Stimulated activated CD4-positive, alpha-beta T cell treated with anti-CD3 and anti-CD28 coated beads, Interleukin-15, amount 100 ng/mL, for 24 hours (primary cell): ENCODE measurements around the gene LRRC8B.

Source experiments
- DNase-seq: peaks from one replicate; pipeline ENCODE4 v3.0.0-alpha.2; 2020

LRRC8B gene

DNA sequence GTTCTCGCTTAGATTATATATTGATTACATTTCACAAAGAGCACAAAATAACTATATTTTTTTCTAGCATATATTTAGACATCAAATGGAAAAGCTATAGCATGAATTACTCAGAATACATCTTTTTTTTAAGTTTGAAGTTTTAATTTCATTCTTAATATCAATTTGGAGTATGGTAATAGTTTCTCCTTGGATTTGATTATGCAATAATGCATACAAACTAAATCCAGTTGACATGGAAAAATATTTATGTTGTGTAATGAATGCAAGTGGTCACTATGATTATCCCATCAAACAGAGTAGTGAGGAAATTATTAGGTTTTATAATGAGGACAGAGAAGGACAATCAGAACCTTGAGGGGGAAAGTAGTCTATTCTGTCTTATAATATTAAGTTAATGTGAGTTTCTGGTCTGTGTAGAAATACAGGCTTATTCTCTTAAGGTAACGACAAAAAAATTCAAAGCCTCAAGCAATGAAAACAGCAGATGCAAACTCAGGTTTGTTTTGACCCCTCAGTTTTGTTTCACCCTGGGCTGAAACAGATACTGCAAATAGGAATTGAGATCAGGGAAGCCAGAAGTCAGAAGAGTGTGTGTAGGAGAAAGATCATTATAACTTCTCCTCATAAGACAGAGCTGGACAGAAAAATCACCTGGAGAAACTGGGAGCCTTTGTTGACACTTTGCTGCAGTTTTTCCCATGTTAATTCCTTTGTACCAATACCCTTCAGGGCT lies 23.7 kb downstream of the LRRC8B start:
- DNase-seq: no peak

DNA sequence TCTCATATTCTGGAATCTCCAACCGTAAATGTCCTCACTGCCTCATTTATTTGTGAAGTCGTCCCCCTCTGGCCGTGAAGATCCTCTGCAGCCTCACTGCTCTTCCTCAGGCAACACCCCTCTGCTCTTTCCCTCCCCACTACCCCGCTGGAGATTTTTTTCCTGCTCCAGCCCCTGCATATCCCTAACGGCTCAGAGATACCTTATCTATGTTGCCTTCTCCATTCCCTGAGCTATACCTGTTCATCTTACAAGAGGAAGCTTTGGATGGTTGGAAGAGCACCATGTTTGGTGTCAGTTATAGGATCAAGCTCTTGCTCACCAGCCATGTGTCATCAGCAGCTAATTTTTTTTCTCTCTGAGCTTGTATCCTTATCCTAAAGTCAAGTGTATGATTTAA lies 26.4 kb downstream of the LRRC8B start:
- no peak for DNase-seq

DNA sequence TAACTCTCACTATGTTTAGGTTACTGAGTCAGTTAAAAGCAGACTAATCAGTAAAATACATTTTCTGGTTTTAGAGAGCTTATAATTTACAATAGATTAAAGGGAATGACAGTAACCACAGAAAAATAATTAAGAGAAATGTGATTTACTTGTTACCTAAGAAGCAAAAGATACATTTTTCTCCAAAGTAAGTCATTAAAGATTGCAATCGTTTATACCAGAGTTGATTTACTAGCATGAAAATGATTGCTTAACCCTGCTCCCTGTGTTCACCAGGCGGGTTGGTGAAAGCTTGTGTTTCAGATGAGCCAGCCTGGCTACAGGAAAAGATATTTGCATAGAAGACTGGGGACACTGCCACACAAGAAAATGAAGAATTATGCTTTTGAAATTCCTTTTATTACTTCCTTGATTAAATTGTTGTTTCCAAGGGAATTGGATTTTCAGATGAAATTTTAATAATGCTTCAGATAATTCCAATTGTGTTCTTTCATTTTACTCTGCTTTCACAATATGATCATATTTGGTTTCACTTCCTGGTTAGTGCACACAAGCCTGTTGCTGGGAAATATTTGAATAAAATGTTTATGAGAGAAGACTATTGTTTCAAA lies 27.9 kb downstream of the LRRC8B start:
- no peak for DNase-seq

DNA sequence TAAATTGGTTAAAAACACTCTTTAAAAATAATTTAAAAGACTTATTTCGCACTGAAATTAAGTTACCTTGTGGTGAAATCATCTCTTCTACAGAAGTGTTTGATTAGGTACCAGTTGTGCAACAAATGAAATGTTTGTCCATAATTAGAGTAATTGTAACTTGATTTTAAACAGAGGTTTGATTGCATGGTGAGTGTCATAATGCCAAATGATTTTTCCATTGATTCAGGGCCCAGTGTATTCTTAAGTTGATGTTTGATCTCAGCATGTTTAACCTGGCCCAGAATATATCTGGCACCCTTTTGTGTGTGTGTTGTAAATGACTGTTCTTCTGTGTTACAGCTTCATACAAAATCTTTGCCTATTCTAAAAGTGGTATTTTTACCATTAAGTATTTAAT lies 28.5 kb downstream of the LRRC8B start:
- DNase-seq: no peak

DNA sequence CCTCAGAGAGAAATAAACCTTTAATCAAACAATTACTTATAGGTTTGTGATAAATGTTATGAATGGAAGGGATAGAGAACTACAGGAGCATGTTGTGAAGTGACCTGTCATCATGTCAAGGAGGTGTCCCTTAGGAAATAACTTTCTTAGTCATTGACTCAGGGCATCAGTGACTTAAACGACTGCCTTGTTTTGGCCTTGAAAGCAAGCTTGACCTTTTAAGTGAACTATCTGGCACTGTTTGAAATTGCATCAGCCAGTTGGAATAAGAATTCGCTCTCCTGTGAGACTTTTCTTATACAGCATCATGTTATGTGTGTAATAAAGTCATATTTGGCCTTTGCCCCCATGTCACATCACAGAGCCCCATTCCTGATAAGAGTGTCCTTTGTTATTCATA lies 30.9 kb downstream of the LRRC8B start:
- DNase-seq: no peak

DNA sequence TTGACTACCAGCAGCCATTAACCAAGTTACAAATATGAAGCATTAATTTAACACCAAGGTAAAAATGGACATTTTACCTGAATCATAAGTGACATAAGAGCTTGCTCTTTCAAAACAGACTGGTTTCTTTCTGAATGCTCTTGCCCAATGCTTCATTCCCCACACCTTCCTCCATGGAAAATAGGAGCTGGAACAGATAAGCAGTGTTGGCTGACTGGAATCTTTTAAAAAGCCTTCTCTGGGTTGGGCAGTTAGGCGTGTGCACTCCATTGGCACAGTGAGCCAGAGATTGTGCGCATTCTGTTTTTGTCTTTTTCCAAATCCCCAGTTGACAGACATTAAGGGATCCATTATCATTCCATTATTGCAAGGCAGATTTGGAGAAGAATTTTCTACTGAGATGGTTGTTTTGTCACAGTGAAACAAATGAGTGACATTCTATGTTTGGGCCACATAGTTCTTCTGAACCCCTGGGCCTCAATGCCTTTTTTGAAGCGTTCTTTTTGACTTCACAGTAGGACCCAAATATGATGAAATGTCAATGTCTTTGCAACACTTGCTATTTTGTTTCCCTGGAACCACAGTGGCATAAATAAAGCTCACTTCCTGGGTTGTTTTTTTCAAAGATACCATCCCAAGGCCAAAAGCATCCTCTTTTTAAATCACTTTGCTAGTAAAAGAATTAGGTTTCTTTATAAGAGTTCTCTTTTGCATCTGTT lies 32.3 kb downstream of the LRRC8B start:
- no peak for DNase-seq

DNA sequence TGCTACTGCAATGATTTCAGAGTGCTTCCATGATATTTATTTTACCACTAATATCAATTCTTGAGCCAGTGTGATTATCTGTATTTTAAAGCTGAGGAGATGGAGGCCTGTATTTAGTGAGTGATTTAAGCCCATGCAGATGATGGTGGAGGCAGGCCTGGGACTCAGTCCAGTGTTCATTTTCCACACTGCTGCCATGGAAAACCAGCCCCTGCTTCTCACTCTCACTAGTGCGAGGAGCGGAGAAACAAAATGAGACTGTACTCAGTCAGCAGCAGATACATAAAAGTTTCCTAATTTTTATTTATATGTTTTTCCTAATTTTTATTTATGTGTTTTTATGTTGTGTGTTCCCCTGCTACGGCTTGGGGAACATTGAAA lies 32.8 kb downstream of the LRRC8B start:
- DNase-seq: no peak

DNA sequence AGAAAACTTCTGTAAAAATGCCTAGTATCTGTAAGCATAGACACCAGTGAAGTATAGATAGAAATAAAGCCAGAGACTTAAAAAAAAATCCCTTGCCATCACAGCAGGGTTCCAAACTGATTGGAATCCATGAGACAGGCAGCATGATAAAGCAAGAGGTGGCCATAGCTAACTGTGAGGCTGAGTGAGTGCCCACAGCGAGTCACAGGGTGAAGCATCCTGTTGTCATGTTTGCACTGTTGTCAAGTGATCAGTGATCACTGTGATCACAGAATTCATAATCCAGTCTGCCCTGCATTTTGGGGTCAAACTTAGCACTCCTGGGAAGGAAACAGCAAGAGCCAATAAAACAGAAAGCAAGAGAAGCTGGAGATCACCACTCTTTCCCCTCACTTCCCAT lies 33.3 kb downstream of the LRRC8B start:
- peak; percentile 30 for DNase-seq

DNA sequence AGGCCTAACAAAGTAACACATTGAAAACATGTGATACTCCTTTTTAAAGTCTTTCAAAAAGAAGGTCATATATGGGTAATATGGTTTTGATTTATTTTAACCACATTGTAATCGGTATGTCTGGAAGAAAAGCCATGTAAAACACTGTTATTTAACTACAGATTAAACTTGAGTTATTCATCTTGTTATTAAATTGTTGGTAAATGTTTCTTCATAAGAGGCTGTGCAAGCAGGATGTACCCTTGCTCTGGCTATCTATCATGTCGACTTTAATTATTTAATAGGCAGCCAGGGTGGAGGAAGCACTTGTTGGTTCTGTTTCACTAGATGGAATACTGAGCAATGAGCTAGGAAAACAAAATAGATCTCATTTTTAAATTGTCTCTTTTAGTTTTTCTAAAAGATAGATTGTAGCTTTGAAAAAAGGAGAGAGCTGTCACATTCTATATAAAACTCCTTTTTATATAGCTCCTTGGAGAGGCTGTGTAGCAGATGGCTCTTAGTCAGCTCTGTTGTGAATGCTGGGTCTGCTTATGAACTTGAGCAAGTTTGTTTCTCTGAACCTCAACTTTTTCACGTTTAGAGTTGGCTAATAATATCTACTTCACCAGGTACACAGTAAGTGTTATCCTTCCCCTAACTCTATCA lies 39.5 kb downstream of the LRRC8B start:
- DNase-seq: no peak

DNA sequence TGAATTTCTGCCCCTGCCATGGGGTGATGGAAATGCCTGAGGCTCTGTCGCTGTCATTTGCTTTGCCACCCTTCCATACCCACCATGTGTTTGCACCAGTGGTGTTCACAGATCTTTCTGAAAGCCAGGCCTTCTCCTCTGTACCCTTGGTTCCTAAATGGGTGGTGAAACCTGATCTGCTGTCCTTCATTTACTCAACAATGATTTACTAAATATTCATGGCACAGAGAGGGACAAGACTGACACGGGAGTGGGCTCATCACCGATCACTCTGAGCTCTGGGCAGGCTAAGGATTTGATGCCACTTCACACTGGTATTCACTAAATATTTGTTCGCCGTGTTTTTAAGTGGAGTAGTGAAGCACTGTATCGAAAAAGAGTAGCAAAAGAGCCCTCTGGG lies 40.9 kb downstream of the LRRC8B start:
- DNase-seq: no peak

DNA sequence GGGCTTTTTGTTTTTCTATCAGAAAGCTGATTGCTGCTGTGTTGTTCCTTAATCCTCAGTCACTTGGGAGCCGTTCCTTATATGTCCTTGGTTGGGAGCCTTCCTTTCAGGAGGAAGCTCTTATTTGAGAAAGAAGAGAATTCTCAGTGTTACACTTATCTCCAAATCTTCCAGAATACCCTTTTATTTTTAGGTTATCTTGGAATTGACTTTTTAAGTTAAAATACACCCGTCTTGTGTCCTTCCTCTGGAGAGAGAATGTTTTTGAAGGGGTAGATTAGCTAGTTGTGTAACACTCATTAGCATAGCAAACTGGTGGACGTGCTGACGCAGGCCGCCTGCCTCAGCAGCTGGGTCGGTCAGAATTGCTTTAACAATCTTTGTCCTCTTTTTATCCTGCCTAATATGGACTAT lies 42.1 kb downstream of the LRRC8B start:
- DNase-seq: no peak

DNA sequence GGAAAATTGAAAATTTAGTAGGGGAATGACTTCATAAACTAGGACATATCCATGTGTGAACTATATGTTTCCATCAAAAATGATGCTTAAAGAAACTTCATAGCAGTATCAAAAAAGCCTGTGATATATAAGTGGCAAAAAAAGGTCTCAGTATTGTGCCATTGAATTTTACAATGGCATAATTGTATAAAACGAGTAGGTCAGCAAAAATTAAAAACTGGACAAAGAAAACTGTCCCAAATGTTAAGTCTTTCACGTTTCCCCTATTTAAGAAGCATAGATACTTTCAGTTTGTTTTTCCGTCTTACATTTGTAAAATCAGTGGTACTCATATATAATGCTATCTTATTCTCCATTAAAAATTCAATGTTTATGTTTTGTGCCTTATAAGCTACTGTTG lies 43.2 kb downstream of the LRRC8B start:
- no peak for DNase-seq

DNA sequence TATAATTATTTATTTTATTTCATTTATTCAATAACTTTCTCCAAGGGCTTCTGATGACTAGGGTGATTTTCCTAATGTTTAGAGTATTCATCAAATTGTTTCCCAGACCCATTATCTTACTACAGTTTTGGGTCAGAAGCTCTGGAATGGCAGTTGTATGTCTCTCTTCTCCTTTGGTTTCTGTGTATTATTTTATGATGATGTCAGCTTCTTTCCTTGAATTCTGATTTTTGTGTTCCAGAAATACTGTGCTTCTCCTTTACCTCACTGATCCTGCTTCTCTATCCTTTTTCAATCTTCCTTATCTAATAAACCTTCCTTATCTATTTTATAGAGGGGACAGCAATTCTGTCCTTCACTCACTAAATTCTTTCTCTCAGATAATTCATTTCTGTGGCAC lies 48.8 kb downstream of the LRRC8B start:
- no peak for DNase-seq

DNA sequence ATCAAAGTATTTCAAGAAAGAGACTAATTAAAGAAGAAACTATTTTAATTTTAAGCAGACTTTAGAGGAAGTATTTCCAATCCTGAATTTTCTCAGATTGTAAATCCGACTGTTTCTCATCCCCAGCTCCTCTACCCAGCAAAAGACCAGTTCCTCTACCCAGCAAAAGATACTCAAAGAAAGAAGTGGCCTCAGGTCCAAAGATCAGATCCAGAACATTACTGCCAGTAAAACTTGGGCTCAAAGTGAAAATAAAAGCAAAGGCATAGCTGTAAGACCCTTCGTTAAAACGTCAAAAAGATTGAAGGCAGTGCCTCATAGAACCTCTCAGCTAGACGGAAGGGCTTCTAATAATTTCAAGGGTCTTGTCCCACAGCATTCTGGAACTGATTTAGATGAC lies 50.0 kb downstream of the LRRC8B start:
- no peak for DNase-seq

DNA sequence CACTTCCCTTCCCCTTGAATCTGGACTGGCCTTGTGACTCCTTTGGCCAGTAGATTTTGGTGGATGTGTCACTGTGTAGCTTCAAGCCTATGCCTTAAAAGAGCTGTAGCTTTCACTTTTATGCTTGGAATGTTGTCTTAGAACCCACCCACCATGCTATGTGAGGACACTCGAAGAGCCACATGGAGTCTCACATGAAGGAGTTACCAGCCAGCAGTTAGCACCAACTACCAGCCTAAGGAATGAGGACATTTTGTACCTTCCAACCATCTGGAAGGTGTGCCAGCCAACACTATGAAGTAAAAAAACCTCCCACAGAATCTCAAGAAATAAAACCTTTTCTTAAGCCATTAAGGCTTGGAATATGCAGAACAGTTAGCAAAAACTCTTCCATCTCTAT lies 50.6 kb downstream of the LRRC8B start:
- DNase-seq: no peak

DNA sequence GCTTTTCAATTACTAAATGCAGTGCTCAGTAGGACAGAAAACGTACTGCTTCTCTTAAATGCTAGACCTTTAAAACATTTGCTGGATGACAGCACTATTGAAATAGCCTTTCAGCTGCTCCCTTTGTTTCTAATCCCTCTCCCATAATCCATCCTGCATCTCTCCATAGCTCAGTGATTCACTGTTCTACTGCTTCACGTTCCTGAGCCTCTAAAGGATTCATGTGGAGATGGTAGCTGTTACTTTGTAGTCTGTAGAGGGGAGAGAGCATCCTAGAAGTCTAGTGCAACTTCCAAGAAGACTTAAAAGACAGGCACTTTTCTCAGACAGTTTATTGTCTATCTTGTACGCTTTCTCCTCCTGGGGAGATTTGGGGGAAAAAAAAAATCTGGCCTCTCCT lies 51.4 kb downstream of the LRRC8B start:
- no peak for DNase-seq

DNA sequence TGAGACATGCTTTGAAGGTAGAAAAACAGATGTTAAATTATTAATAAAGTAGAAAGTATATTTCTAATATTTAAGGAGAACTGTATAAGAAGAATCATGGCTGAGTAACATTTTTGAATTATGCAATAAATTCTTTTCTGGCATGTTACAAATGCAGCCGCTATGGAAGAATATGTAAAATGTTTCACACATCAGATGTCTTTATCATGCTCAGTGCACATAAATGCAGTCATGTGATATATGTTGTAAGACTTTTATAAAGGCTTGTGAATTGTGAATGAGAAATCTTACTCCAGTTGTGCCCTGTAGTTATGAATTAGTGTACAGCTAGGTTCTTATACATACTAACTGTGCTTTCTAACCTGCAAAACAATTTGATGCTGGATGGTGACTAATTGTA lies 53.5 kb downstream of the LRRC8B start:
- no peak for DNase-seq

DNA sequence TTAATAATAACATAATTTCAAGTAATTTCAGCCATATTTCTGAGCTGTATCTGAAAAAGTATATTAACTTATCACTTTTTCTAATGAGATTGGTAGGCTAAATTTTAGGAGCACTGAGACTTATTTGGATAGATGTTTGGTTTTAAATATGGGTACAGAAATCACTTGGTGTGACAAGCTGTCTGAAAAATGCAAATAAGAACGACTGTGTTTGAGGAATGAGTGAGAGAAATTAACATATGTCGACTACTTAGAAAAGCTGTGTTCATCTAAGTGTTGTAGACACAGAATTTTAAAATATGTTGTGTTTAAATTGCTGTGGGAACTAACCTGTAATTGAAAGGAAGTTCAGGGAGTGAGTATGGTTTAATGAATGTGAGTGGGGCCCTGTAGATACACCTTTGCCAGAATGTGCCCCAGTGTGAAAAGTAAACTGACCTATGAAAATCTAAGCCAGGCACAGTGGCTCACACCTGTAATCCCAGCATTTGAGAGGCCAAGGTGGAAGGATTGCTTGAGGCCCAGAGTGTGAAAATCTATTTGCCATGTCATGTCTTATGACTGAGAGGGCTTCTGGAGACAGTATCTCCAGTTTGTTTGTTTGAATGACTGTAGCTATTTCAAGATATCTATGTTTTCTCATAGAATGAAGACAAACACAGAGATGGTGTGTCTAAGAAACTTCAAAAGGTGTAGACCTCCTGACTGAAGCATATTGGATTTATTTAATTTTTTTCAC lies 54.5 kb downstream of the LRRC8B start:
- DNase-seq: no peak

DNA sequence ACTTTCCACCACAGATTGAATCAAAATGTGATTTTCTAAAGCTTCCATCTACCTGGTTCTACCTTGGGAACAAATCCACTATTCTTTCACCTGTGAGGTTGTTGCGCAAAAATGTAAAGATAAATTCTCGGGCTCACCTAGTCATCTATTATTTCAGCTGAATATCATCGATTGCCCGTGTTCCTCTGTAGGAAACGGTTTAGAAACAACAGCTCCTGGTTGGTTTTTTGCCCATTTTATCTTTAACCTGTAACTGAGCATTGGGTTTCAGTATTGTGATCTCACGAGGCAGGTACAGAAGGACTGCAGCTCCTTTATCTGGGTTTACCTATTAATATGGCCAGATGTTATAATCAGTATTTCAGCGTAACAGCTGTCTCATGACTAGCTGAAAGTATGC lies 55.4 kb downstream of the LRRC8B start:
- no peak for DNase-seq

DNA sequence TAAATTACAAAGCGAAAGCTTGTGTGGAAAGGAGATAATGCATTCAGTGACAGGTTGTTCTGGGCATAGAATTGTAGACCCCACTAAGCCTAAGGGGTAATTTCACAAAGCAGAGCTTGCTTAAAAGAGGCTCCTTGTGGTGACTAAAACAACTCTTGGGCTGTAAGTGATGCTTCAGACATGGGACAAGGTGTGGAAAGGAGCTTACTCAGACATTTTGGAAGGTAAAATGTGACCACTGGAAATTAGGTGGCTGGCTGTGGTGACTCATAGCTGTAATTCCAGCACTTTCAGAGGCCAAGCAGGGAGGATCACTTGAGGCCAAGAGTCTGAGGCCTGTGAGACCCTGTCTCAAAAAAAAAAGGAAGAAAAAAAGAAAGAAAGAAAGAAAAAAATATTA lies 57.2 kb downstream of the LRRC8B start:
- DNase-seq: no peak

DNA sequence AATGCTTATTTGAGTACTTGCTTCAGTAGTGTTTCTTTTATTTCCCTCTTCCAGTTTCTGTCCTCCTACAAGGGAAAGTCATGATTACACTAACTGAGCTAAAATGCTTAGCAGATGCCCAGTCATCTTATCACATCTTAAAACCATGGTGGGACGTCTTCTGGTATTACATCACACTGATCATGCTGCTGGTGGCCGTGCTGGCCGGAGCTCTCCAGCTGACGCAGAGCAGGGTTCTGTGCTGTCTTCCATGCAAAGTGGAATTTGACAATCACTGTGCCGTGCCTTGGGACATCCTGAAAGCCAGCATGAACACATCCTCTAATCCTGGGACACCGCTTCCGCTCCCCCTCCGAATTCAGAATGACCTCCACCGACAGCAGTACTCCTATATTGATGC lies 57.9 kb downstream of the LRRC8B start:
- no peak for DNase-seq

DNA sequence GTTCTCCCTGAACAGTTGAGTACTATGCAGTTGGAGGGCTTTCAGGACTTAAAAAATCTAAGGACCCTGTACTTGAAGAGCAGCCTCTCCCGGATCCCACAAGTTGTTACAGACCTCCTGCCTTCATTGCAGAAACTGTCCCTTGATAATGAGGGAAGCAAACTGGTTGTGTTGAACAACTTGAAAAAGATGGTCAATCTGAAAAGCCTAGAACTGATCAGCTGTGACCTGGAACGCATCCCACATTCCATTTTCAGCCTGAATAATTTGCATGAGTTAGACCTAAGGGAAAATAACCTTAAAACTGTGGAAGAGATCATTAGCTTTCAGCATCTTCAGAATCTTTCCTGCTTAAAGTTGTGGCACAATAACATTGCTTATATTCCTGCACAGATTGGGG lies 59.6 kb downstream of the LRRC8B start:
- no peak for DNase-seq

DNA sequence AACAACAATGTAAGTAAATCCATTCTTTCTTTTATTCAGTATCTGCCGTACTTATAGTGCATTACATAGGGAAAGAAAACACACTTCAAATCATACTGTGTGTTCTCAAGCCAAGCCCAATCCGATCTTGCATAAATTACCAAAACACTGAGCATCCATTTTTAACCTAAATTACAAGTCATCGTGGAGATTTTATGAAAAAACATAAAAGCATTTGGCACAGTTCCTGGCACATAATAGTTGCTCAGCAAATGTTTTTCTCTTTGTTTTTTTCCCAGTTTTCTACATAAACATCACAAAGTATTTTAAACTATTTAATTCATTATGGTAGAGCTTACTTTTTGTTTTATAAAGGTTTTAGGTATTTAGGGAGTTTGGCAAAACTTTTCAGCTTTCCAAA lies 60.2 kb downstream of the LRRC8B start:
- no peak for DNase-seq
